SU-DHL-6 (cell line): ENCODE results near the gene RUNX1.

Experiments
- CTCF ChIP-seq: fragments of 200-600 bp; sonication (generic); IDR thresholded peaks from one replicate; pipeline ENCODE4 v1.5.1; 2017; ENCODE audit warnings: antibody characterized with exemption, mild to moderate bottlenecking, low read length, moderate library complexity; ENCODE audit not compliant: insufficient read depth, poor library complexity, severe bottlenecking
- EZH2phosphoT487 ChIP-seq: fragments of 200-600 bp; sonication (generic), shearing (Covaris generic); conservative IDR thresholded peaks from 2 replicates; pipeline ENCODE4 v1.6.1; 2018; ENCODE audit warnings: mild to moderate bottlenecking, antibody characterized with exemption, low read length, moderate library complexity, mixed read lengths

GRCh38 chr21:34833465-34833864, 215.6 kb downstream of the RUNX1 start:
- TF ChIP-seq CTCF = no peak
- no peak for TF ChIP-seq EZH2phosphoT487
